ENCODE data around the gene SRSF4. TPM values are rescaled to one million over a fixed set of nuclear protein-coding genes. Genes with fewer than 3 reads are reported as not detected.

SRSF4 gene
- total and polyA plus RNA-seq, 2 donors (not counting 3 experiments of a cell fraction or from before 2014, with no cell fraction given) = 45.6 to 108 TPM

GRCh38 chr1:29113413-29114117, 68.1 kb downstream of the SRSF4 start:
- Histone ChIP-seq H3K79me2 (ENCODE audit: control insufficient read depth, insufficient read depth, low read length) (no peaks in the 10 kb centered on the region), H3K27ac (ENCODE audit: insufficient read depth, low read depth, low read length) (no peak overlapping the region), H4K20me1 (replicated peaks; ENCODE audit: control insufficient read depth, extremely low read depth, insufficient read depth, low read length) (no peaks in the 10 kb centered on the region), H3K27me3 (ENCODE audit: control insufficient read depth in 2 of 2, insufficient read depth in 2 of 2, low read length in 2 of 2) (no peaks in the 10 kb centered on the region), H3K9me3 (replicated peaks; ENCODE audit: control insufficient read depth, insufficient read depth, low read length) (no peaks in the 10 kb centered on the region), H3K4me3 (replicated peaks in 1 of 3; ENCODE audit: insufficient read depth in 1 of 3, low read depth in 1 of 3, low read length in 3 of 3) (no peak overlapping the region), H2AFZ (ENCODE audit: low read depth, low read length) (no peak overlapping the region), H3K9ac (replicated peaks; ENCODE audit: extremely low read depth, insufficient read depth, low read length) (no peak overlapping the region), H3K4me1 (ENCODE audit: control insufficient read depth, extremely low read depth, insufficient read depth, low read length) (no peaks in the 10 kb centered on the region), H3K4me2 (ENCODE audit: insufficient read depth, low read length) (no peak overlapping the region), H3K9me1 (replicated peaks; ENCODE audit: control insufficient read depth, extremely low read depth, insufficient read depth, low read length) (no peaks in the 10 kb centered on the region), H3K36me3 (ENCODE audit: control insufficient read depth in 2 of 2, extremely low read depth in 1 of 2, insufficient read depth in 2 of 2, low read length in 2 of 2) (peaks cover 0 to 31% of the 10 kb centered on the region in 2 experiments)
- dilution Hi-C loops (cut with MboI; ENCODE audit: extremely low pct_ligation_motif_present, low sequenced_read_pairs) (no loop called here), intact Hi-C loops (cut with micrococcal nuclease) (no loop called here)
- TF ChIP-seq GATA2 (IDR thresholded peaks at IDR 0.05; ENCODE audit: insufficient read depth, insufficient read length, low read depth, low read length) (no peak), FOS (IDR thresholded peaks at IDR 0.05; ENCODE audit: borderline replicate concordance, insufficient read depth, low read length) (no peak), JUN (IDR thresholded peaks at IDR 0.05; ENCODE audit: borderline replicate concordance, insufficient read depth, insufficient read length, low read depth) (no peak), POLR2AphosphoS5 (IDR thresholded peaks at IDR 0.05; ENCODE audit: insufficient read depth, low read depth, low read length) (no peak), MYC (IDR thresholded peaks at IDR 0.05; ENCODE audit: low read depth, low read length) (no peak)
- TF ChIP-seq, protein P1, sequence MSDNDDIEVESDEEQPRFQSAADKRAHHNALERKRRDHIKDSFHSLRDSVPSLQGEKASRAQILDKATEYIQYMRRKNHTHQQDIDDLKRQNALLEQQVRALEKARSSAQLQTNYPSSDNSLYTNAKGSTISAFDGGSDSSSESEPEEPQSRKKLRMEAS (IDR thresholded peaks at IDR 0.05; ENCODE audit: insufficient read depth, insufficient read length) = no peak
- DNase-seq (ENCODE audit: low read depth, low spot score) = no peak
- CTCF ChIA-PET = interaction anchor here (1.0 to 1.4 kb wide), 4 partner anchors 18 to 231 kb away, joined by 3 to 4 read pairs (median 4); no protein-coding TSS in a partner anchor
- no TSS peak for BruUV-seq (replicated peaks)
- FAIRE-seq = no peak
- POLR2A ChIA-PET = no interaction called here
